Measurements from ENCODE around the gene CEP78.

The CEP78 gene

GRCh38 chr9:78252616-78253015 lies 16.7 kb downstream of the CEP78 start:
- DNase-seq (ENCODE audit: low read depth): no peak
- no peak for TF ChIP-seq MAX (IDR thresholded peaks at IDR 0.05; ENCODE audit: low read depth, low read length)
- TF ChIP-seq, protein P1, sequence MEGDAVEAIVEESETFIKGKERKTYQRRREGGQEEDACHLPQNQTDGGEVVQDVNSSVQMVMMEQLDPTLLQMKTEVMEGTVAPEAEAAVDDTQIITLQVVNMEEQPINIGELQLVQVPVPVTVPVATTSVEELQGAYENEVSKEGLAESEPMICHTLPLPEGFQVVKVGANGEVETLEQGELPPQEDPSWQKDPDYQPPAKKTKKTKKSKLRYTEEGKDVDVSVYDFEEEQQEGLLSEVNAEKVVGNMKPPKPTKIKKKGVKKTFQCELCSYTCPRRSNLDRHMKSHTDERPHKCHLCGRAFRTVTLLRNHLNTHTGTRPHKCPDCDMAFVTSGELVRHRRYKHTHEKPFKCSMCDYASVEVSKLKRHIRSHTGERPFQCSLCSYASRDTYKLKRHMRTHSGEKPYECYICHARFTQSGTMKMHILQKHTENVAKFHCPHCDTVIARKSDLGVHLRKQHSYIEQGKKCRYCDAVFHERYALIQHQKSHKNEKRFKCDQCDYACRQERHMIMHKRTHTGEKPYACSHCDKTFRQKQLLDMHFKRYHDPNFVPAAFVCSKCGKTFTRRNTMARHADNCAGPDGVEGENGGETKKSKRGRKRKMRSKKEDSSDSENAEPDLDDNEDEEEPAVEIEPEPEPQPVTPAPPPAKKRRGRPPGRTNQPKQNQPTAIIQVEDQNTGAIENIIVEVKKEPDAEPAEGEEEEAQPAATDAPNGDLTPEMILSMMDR (IDR thresholded peaks at IDR 0.05; ENCODE audit: low read depth, low read length): no peak
- no peak for TF ChIP-seq MYC (IDR thresholded peaks at IDR 0.05; ENCODE audit: low read depth, low read length)

GRCh38 chr9:78253285-78253684 lies 17.4 kb downstream of the CEP78 start:
- DNase-seq (ENCODE audit: low read depth): no peak
- TF ChIP-seq MYC (IDR thresholded peaks at IDR 0.05; ENCODE audit: low read depth, low read length) (no peak), POLR2A (IDR thresholded peaks at IDR 0.05; ENCODE audit: extremely low read depth, insufficient read length) (no peak), MAX (IDR thresholded peaks at IDR 0.05; ENCODE audit: low read depth, low read length) (no peak)
- TF ChIP-seq, protein P1 (IDR thresholded peaks at IDR 0.05; ENCODE audit: low read depth, low read length): no peak
- H3K4me3 ChIP-seq (ENCODE audit: low read depth, low read length): no peak overlapping the region

More at GRCh38 chr9:78252616-78253015, 16.7 kb downstream of the CEP78 start:
- H3K4me3 ChIP-seq (ENCODE audit: low read depth, low read length): no peak overlapping the region

DNA sequence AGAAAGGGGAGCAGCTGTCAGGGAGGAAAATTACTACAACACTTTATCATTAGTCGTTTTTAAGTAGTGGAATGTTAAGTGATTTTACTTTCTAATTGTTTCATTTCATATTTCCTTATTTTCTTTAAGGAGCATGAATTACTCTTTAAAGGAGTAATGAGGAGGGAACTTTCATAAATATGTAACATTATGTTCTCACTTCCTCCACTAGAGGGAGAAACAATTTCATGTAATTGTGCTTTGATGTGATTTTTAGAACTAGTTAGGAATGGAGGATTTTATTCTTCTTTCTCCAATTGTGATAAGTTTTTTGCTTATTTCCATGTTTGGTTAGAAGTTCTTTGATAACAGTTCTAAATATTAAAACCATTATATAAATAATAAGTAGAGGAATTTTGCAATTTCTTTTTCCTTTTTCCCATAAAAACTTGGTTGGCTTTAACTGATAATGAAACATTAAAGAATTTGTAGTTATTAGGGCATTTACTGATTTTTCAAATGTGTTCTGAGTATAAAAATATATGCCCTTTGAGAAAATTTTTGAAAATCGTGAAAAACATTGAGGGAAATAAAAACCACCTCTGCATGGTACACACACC lies 25.6 kb downstream of the CEP78 start:
- H3K4me3 ChIP-seq (ENCODE audit: low read depth, low read length): no peak overlapping the region
- DNase-seq (ENCODE audit: low read depth): peak; percentile 41
- no peak for TF ChIP-seq MAX (IDR thresholded peaks at IDR 0.05; ENCODE audit: low read depth, low read length)
- TF ChIP-seq POLR2A (IDR thresholded peaks at IDR 0.05; ENCODE audit: extremely low read depth, insufficient read length): no peak
- TF ChIP-seq, protein P1 (IDR thresholded peaks at IDR 0.05; ENCODE audit: low read depth, low read length): peak; percentile 11
- TF ChIP-seq MYC (IDR thresholded peaks at IDR 0.05; ENCODE audit: low read depth, low read length): no peak

DNA sequence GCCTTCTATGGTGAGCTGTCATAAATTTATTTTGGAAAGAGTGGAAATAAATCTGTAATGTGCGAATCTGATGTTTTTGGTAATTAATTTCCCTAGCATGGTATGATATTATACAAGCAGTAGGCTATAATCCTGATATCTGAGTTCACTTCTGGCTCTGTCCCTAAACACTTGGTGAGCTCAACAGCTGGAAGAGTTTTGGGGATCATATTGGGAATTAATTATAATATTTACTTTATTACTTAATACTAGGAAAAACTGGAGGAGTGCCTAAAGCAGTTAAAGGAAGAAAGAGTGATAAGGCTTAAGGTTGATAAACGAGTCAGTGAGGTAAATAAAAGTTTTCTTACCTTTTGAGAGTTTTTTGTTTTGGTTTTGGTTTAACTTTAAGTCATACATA lies 26.8 kb downstream of the CEP78 start:
- TF ChIP-seq, protein P1 (IDR thresholded peaks at IDR 0.05; ENCODE audit: low read depth, low read length): no peak
- TF ChIP-seq MYC (IDR thresholded peaks at IDR 0.05; ENCODE audit: low read depth, low read length): no peak
- no peak for TF ChIP-seq MAX (IDR thresholded peaks at IDR 0.05; ENCODE audit: low read depth, low read length)
- no peak for TF ChIP-seq POLR2A (IDR thresholded peaks at IDR 0.05; ENCODE audit: extremely low read depth, insufficient read length)
- no peak overlapping the region for H3K4me3 ChIP-seq (ENCODE audit: low read depth, low read length)
- no peak for DNase-seq (ENCODE audit: low read depth)

DNA sequence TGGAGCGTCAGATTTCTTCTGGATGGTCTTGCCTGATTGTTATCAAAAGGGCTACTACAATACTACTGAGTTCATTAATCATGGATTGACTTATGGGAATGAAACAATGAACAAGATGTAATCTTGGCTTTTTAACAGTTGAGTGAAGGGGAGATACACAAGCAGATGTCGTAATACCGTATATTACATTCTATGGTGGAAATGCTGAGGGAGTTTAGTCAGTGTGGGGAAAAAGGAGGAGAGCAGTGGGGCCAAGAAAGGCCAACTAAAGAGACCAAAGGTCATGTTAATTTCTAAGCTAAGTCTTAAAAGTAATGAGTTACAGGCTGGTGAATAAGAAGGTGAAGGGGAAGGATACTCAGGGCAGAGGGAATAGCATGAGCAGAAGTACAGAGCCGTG lies 32.0 kb downstream of the CEP78 start:
- no peak overlapping the region for H3K4me3 ChIP-seq (ENCODE audit: low read depth, low read length)
- DNase-seq (ENCODE audit: low read depth): no peak
- no peak for TF ChIP-seq POLR2A (IDR thresholded peaks at IDR 0.05; ENCODE audit: extremely low read depth, insufficient read length)
- TF ChIP-seq MAX (IDR thresholded peaks at IDR 0.05; ENCODE audit: low read depth, low read length): no peak
- TF ChIP-seq, protein P1 (IDR thresholded peaks at IDR 0.05; ENCODE audit: low read depth, low read length): no peak
- TF ChIP-seq MYC (IDR thresholded peaks at IDR 0.05; ENCODE audit: low read depth, low read length): no peak
